ENCODE data around the gene ZC3H7B.
"Not testable (repeated sequence)": the region's sequence is repeated elsewhere in the genome, so short reads cannot be mapped to it uniquely, and the experiment has no call there.

ZC3H7B gene, protein sequence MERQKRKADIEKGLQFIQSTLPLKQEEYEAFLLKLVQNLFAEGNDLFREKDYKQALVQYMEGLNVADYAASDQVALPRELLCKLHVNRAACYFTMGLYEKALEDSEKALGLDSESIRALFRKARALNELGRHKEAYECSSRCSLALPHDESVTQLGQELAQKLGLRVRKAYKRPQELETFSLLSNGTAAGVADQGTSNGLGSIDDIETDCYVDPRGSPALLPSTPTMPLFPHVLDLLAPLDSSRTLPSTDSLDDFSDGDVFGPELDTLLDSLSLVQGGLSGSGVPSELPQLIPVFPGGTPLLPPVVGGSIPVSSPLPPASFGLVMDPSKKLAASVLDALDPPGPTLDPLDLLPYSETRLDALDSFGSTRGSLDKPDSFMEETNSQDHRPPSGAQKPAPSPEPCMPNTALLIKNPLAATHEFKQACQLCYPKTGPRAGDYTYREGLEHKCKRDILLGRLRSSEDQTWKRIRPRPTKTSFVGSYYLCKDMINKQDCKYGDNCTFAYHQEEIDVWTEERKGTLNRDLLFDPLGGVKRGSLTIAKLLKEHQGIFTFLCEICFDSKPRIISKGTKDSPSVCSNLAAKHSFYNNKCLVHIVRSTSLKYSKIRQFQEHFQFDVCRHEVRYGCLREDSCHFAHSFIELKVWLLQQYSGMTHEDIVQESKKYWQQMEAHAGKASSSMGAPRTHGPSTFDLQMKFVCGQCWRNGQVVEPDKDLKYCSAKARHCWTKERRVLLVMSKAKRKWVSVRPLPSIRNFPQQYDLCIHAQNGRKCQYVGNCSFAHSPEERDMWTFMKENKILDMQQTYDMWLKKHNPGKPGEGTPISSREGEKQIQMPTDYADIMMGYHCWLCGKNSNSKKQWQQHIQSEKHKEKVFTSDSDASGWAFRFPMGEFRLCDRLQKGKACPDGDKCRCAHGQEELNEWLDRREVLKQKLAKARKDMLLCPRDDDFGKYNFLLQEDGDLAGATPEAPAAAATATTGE

DNA sequence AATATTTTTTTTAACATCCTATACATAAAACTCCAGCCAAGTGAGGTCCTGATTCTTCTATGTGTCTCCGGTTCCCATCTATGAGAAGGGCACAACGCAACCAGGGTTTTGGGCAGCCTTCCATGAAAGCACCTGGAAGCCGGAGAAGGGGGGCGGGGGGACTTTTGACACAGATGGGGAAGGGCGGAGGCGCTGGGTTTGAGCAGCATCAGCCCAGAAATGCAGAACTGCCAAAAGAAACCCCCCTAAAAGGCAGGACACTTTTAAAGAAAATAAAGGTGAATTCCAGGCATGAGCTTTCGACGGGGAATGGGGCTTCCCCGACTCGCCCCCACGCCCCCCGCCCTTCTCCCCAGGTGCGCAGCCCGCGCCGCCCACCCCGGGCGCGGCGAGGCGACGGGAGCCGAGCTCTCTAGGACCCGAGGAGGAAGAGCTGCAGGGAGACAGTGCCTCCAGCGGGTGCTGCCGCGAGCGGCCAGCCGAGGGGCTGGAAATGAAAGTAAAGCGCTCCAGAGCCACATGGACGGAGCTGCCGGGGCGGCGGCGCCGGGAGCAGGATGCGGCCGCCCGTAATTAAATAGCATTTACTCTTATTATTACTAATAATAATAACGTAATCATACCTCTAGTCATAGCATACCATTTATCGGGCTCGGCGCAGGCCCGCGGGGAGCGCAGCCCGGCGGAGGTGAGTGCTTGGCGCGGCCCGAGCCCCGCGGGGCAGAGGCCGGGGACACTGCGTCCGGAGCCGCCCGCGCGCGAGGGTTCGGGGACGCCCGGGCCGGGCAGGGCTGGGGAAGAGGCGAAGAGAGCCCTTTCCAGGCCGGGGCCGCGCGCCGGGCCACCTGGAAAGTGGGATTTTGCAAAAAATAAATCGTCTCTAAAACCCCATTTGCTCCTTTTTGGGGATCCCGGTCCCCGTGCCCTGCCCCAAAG is at the start of gene ZC3H7B:
ZC3H7B (plus strand) TSS at position 441 of the 936 bp plus-strand sequence. CDS start 19,136 bp downstream, outside the sequence.
- peak; percentile 85 for DNase-seq (ENCODE audit: low read depth)

DNA sequence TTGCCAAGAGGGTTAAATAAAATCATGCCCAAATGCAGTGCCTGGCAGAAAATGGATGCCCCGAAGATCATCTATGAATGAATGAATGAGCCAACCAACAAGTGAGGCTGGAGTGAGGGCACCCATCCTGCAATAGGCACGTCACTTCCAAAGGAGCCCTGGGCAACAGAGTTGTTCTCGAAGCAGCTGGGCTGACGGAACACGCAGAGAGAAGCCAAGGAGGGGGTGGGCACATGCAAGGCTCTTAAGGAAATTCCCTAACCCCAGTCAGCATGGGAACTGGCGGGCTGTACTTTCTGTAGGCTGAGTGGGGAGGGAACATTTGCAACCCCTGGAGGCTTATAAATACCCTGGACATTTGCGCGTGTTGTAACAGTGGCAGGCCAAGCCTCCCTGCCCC is 49.0 kb upstream of the ZC3H7B start:
- no peak for DNase-seq (ENCODE audit: low read depth)

GRCh38 chr22:41254230-41254629 is 47.1 kb upstream of the ZC3H7B start:
- DNase-seq (ENCODE audit: low read depth): no peak

GRCh38 chr22:41256254-41257253 is 44.8 kb upstream of the ZC3H7B start:
- peak; percentile 87 for DNase-seq (ENCODE audit: low read depth)

- DNase-seq (ENCODE audit: low read depth): no peak
These were observed 43.6 kb upstream of the ZC3H7B start for GRCh38 chr22:41257696-41258095.

GRCh38 chr22:41259756-41260155 is 41.6 kb upstream of the ZC3H7B start:
- not testable (repeated sequence) for DNase-seq (ENCODE audit: low read depth)

DNA sequence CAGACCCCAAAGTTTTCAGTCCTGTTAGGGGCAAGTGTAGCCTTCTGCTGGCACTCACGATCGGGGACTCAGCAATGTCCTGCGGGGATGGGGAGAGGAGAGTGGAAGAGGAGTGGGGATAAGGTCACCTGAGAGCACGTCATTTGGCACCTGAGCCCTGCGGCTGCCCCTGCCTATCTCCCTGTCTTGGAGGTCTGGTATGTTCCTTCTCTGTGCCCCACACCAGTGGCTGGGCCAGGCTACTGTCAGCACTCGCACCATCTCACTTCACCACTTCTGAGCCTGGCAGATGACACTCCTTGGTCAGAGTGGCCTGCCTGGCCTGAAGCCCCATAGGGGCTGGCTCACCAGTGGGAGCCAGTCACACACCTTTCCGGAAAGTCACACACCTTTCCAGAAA is 40.5 kb upstream of the ZC3H7B start:
- no peak for DNase-seq (ENCODE audit: low read depth)

- no peak for DNase-seq (ENCODE audit: low read depth)
These were observed 39.6 kb upstream of the ZC3H7B start for GRCh38 chr22:41261541-41262249.

GRCh38 chr22:41262250-41262765 is 39.0 kb upstream of the ZC3H7B start:
- no peak for DNase-seq (ENCODE audit: low read depth)

DNA sequence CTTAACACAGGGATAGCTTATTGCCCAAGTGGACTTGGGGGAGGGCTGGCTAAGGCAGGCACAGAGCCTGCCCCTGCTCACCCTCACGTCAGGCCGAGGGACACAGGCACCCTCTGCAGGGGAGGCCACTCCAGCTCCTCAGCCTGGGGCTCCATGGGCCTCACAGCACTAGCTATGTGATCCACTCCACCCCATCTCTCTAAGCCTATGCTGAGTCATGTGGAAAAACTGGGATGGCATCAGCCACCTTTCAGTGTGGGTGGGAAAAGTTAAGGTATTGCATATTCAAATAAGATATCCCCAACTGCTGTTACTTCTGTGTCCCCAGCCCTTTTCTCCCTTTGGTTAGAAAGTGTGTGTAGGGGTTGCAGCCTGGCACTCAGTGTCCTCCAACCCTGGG is 37.6 kb upstream of the ZC3H7B start:
- peak; percentile 29 for DNase-seq (ENCODE audit: low read depth)

DNA sequence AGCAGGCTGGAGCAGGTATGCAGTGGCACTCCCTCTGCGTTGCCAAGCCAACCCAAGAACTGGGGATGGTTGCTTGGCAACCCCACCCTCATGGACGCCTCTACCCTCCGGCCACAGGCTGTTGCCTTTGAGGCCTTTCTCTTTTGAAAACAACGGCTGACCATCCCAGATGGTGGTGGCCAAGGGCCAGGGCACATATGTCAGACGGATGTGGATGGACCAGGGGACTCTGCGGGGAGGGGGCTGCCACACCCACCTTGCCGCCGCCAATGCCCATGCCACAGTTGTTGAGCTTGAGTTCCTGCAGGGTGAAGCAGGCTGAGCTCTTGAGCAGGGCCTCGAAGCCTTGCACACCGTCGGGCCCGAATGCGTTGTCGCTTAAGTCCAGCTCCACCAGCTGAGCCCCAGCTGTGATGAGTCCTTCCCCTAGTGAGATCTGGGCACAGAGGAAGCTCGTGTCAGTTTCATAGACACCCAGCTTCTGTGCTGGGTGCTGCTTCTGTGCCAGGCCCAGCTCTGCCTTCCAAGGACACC is 36.9 kb upstream of the ZC3H7B start:
- DNase-seq (ENCODE audit: low read depth): no peak

GRCh38 chr22:41267958-41268357 is 33.4 kb upstream of the ZC3H7B start:
- no peak for DNase-seq (ENCODE audit: low read depth)

GRCh38 chr22:41271787-41272186 is 29.5 kb upstream of the ZC3H7B start:
- no peak for DNase-seq (ENCODE audit: low read depth)

- no peak for DNase-seq (ENCODE audit: low read depth)
These were observed 28.2 kb upstream of the ZC3H7B start for GRCh38 chr22:41273128-41273527.

- no peak for DNase-seq (ENCODE audit: low read depth)
These were observed 26.5 kb upstream of the ZC3H7B start for GRCh38 chr22:41274856-41275255.

DNA sequence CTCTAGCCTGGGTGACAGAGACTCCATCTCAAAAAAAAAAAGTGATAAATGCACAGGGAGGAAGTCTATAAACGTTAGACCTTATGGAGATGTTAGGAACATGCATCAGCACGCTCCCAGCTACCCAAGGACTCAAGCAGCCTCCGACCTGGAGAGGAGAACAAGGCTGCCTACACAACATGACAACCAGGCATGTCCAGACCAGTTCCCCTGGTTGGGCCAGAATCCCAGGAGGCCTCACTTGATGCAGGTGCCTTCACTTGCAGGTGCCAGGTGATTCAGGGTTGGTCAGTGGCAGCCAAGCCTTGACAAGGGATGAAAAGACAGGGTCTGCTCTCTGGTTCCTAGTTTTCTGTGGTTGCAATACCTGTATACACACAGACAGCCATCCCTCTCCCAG is 21.3 kb upstream of the ZC3H7B start:
- no peak for DNase-seq (ENCODE audit: low read depth)

DNA sequence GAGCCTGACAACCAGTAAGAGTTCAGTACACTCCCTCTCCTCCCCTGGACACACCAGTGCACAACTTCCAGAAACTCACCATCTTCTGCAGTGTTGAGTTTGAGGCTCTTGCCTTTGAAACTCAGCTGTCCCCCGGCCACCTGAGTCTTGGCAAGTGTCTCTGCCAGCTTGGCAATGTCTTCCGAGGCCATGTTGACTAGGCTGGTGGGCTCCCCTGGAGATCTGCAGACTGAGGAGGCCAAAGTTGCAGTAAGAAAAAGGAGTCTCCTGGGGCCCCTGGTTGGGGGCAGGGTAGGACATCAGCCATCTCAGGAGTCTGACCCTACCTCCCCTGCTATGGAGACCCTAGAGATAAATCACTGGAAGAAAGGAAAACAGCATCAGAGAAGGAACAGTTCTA is 20.5 kb upstream of the ZC3H7B start:
- no peak for DNase-seq (ENCODE audit: low read depth)

GRCh38 chr22:41284465-41284864 is 16.9 kb upstream of the ZC3H7B start:
- no peak for DNase-seq (ENCODE audit: low read depth)

GRCh38 chr22:41285441-41285819 is 15.9 kb upstream of the ZC3H7B start:
- DNase-seq (ENCODE audit: low read depth): peak; percentile 96
